Measurements from ENCODE around the gene GNPDA1.

DNA sequence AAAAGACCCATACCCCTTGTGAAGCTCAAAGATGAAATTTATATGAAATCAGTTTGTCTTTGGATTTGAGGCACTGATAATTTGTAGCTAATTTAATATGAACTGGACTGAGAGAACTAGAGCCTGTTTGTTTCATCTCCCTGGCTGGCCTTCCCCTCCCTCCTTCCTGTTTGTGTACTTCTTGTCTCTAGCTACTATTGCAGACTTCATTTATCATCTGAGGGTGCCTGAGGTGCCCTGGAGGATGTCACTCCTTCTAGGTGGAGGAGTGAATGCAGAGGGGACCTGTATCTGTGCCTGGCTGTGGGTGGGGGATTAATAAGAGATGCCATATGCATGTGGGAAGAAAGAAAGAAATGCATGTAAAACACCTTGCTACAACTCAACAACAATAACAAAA lies 22.2 kb upstream of the GNPDA1 start:
- TF ChIP-seq CTCF (IDR thresholded peaks at IDR 0.05 in 2 of 3, conservative IDR thresholded peaks at IDR 0.05 in 1 of 3; ENCODE audit: control insufficient read depth in 2 of 3, extremely low read depth in 1 of 3, insufficient read depth in 1 of 3, low read depth in 3 of 3, low read length in 3 of 3): no peak
- no peak for TF ChIP-seq TBL1XR1 (IDR thresholded peaks at IDR 0.05; ENCODE audit: low read depth, low read length)
- TF ChIP-seq, protein P1, sequence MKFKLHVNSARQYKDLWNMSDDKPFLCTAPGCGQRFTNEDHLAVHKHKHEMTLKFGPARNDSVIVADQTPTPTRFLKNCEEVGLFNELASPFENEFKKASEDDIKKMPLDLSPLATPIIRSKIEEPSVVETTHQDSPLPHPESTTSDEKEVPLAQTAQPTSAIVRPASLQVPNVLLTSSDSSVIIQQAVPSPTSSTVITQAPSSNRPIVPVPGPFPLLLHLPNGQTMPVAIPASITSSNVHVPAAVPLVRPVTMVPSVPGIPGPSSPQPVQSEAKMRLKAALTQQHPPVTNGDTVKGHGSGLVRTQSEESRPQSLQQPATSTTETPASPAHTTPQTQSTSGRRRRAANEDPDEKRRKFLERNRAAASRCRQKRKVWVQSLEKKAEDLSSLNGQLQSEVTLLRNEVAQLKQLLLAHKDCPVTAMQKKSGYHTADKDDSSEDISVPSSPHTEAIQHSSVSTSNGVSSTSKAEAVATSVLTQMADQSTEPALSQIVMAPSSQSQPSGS (IDR thresholded peaks at IDR 0.05; ENCODE audit: low read length): no peak
- TF ChIP-seq, protein P2, sequence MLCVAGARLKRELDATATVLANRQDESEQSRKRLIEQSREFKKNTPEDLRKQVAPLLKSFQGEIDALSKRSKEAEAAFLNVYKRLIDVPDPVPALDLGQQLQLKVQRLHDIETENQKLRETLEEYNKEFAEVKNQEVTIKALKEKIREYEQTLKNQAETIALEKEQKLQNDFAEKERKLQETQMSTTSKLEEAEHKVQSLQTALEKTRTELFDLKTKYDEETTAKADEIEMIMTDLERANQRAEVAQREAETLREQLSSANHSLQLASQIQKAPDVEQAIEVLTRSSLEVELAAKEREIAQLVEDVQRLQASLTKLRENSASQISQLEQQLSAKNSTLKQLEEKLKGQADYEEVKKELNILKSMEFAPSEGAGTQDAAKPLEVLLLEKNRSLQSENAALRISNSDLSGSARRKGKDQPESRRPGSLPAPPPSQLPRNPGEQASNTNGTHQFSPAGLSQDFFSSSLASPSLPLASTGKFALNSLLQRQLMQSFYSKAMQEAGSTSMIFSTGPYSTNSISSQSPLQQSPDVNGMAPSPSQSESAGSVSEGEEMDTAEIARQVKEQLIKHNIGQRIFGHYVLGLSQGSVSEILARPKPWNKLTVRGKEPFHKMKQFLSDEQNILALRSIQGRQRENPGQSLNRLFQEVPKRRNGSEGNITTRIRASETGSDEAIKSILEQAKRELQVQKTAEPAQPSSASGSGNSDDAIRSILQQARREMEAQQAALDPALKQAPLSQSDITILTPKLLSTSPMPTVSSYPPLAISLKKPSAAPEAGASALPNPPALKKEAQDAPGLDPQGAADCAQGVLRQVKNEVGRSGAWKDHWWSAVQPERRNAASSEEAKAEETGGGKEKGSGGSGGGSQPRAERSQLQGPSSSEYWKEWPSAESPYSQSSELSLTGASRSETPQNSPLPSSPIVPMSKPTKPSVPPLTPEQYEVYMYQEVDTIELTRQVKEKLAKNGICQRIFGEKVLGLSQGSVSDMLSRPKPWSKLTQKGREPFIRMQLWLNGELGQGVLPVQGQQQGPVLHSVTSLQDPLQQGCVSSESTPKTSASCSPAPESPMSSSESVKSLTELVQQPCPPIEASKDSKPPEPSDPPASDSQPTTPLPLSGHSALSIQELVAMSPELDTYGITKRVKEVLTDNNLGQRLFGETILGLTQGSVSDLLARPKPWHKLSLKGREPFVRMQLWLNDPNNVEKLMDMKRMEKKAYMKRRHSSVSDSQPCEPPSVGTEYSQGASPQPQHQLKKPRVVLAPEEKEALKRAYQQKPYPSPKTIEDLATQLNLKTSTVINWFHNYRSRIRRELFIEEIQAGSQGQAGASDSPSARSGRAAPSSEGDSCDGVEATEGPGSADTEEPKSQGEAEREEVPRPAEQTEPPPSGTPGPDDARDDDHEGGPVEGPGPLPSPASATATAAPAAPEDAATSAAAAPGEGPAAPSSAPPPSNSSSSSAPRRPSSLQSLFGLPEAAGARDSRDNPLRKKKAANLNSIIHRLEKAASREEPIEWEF (IDR thresholded peaks at IDR 0.05; ENCODE audit: insufficient replicate concordance, low read depth, low read length): no peak
- no peak for TF ChIP-seq POLR2AphosphoS5 (IDR thresholded peaks at IDR 0.05; ENCODE audit: low read length)
- no peak for TF ChIP-seq EZH2 (IDR thresholded peaks at IDR 0.05; ENCODE audit: borderline replicate concordance, control insufficient read depth, low read depth, low read length)
- TF ChIP-seq, protein P3, sequence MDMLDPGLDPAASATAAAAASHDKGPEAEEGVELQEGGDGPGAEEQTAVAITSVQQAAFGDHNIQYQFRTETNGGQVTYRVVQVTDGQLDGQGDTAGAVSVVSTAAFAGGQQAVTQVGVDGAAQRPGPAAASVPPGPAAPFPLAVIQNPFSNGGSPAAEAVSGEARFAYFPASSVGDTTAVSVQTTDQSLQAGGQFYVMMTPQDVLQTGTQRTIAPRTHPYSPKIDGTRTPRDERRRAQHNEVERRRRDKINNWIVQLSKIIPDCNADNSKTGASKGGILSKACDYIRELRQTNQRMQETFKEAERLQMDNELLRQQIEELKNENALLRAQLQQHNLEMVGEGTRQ (IDR thresholded peaks at IDR 0.05; ENCODE audit: borderline replicate concordance, low read depth, low read length): no peak

All from GM12878 (cell line).